H54 (cell line): Measurements from ENCODE around the gene IL18RAP.

ENCODE experiments used
- DNase-seq: peaks from one replicate; pipeline ENCODE4 v3.0.0; 2011; ENCODE audit warnings: low spot score, mixed read lengths; ENCODE audit not compliant: insufficient read length
- FAIRE-seq: peaks from 3 replicates; lab custom pipeline; 2011; peaks lifted over from hg19 to GRCh38; lab: Jason Lieb, UNC
- POLR2A ChIP-seq: IDR thresholded peaks from 2 replicates; pipeline ENCODE4 v1.6.1; 2011; ENCODE audit warnings: low read depth, mild to moderate bottlenecking, low read length

IL18RAP gene

GRCh38 chr2:102455061-102455670 lies 32.2 kb downstream of the IL18RAP start:
- DNase-seq = no peak
- TF ChIP-seq POLR2A = no peak
- no peak for FAIRE-seq

- TF ChIP-seq POLR2A = no peak
- FAIRE-seq (no peak), DNase-seq (no peak)
Measured at GRCh38 chr2:102460467-102460866, 37.5 kb downstream of the IL18RAP start.

- no peak for DNase-seq
- no peak for FAIRE-seq
Measured at GRCh38 chr2:102461188-102461587, 38.2 kb downstream of the IL18RAP start.

GRCh38 chr2:102463160-102463559 lies 40.2 kb downstream of the IL18RAP start:
- no peak for FAIRE-seq
- DNase-seq = no peak
- TF ChIP-seq POLR2A = no peak

More at GRCh38 chr2:102461188-102461587, 38.2 kb downstream of the IL18RAP start:
- no peak for TF ChIP-seq POLR2A

GRCh38 chr2:102470168-102470567 lies 47.2 kb downstream of the IL18RAP start:
- DNase-seq (no peak), FAIRE-seq (no peak)
- TF ChIP-seq POLR2A = no peak

GRCh38 chr2:102473020-102473419 lies 50.1 kb downstream of the IL18RAP start, which contains the start of gene SLC9A4:
TSS of gene SLC9A4 (plus strand) at chr2:102473226. CDS start at chr2:102473760, 534 bp downstream.
- TF ChIP-seq POLR2A = no peak
- FAIRE-seq (peak; percentile 61), DNase-seq (peak; percentile 12)

GRCh38 chr2:102473631-102474030 lies 50.7 kb downstream of the IL18RAP start:
- no peak for DNase-seq
- no peak for TF ChIP-seq POLR2A
- no peak for FAIRE-seq

GRCh38 chr2:102474785-102475184 lies 51.8 kb downstream of the IL18RAP start:
- DNase-seq (no peak), FAIRE-seq (no peak)
- no peak for TF ChIP-seq POLR2A

GRCh38 chr2:102478686-102479470 lies 55.9 kb downstream of the IL18RAP start:
- DNase-seq = no peak
- no peak for TF ChIP-seq POLR2A
- FAIRE-seq = no peak

GRCh38 chr2:102480285-102481195 lies 57.6 kb downstream of the IL18RAP start:
- TF ChIP-seq POLR2A = no peak
- FAIRE-seq = no peak
- DNase-seq = no peak

GRCh38 chr2:102481931-102482330 lies 59.0 kb downstream of the IL18RAP start:
- DNase-seq = no peak
- FAIRE-seq = no peak
- TF ChIP-seq POLR2A = no peak

- DNase-seq (no peak), FAIRE-seq (no peak)
- no peak for TF ChIP-seq POLR2A
Measured at GRCh38 chr2:102483086-102483485, 60.1 kb downstream of the IL18RAP start.

- DNase-seq = no peak
- no peak for TF ChIP-seq POLR2A
- FAIRE-seq = no peak
Measured at GRCh38 chr2:102484310-102485061, 61.5 kb downstream of the IL18RAP start.
